ENCODE data around the gene CCR5AS.

The CCR5AS gene

DNA sequence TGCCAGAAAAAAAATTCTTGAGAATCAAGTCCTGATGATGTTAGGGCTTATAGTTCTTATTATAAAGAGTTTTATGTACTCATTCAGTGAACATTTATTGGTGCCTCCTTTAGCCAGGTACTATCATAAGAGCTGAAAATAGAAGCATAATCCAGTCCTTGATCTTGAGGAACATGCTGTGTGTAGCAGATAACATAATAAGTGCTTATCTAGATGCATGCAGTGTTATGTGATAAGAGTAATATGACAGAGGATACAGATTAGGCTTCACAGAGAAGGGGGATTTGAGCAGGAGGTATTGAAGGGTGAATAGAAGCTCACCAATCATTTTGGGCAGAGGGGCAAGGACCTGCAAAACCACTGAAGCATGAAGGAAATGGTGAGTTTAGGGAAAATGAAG, 51.9 kb downstream of the CCR5AS start:
- peaks cover 44% of the 10 kb centered on the region for H3K4me1 ChIP-seq (ENCODE audit: low read depth, poor library complexity, severe bottlenecking)
- H3K36me3 ChIP-seq (ENCODE audit: insufficient read depth), result no peaks in the 10 kb centered on the region
- no peak overlapping the region for H2AFZ ChIP-seq (ENCODE audit: low read depth)
- H3K79me2 ChIP-seq (ENCODE audit: insufficient read depth, low read depth), result no peaks in the 10 kb centered on the region
- H3K4me2 ChIP-seq, result no peak overlapping the region
- TF ChIP-seq, protein P1, sequence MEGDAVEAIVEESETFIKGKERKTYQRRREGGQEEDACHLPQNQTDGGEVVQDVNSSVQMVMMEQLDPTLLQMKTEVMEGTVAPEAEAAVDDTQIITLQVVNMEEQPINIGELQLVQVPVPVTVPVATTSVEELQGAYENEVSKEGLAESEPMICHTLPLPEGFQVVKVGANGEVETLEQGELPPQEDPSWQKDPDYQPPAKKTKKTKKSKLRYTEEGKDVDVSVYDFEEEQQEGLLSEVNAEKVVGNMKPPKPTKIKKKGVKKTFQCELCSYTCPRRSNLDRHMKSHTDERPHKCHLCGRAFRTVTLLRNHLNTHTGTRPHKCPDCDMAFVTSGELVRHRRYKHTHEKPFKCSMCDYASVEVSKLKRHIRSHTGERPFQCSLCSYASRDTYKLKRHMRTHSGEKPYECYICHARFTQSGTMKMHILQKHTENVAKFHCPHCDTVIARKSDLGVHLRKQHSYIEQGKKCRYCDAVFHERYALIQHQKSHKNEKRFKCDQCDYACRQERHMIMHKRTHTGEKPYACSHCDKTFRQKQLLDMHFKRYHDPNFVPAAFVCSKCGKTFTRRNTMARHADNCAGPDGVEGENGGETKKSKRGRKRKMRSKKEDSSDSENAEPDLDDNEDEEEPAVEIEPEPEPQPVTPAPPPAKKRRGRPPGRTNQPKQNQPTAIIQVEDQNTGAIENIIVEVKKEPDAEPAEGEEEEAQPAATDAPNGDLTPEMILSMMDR (conservative IDR thresholded peaks at IDR 0.05; ENCODE audit: low read depth, low read length), result no peak
- H4K20me1 ChIP-seq (ENCODE audit: insufficient read depth), result no peaks in the 10 kb centered on the region
- H3K27ac ChIP-seq, result no peak overlapping the region
- H3K9ac ChIP-seq, result no peak overlapping the region
- H3K4me3 ChIP-seq (IDR thresholded peaks at IDR 0.05; ENCODE audit: insufficient read depth, low read depth, low read length), result no peak overlapping the region
- no peaks in the 10 kb centered on the region for H3K27me3 ChIP-seq (ENCODE audit: insufficient read depth, low read depth)

DNA sequence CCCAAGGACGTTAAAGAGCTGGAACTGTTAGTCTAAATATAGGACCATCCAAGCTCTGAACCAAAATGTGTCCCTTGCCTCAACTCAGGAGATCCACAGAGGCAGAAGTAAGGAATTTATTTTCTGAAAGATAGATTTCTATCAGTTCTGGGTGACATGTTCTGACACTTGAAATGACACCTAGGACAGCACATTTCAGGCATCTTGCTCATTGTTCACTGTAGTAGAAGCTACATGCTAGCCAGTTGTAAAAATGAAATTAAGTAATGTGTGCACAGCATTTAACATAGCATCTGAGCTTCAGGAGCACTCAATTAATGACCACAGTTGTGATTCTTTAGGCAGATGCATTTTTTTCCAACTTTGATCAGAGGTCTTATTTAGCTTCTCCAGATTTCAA, 52.4 kb downstream of the CCR5AS start:
- Histone ChIP-seq H3K36me3 (ENCODE audit: insufficient read depth) (no peaks in the 10 kb centered on the region), H3K27me3 (ENCODE audit: insufficient read depth, low read depth) (no peaks in the 10 kb centered on the region), H3K9ac (no peak overlapping the region), H2AFZ (ENCODE audit: low read depth) (no peak overlapping the region), H3K4me2 (no peak overlapping the region), H3K27ac (no peak overlapping the region), H4K20me1 (ENCODE audit: insufficient read depth) (no peaks in the 10 kb centered on the region), H3K79me2 (ENCODE audit: insufficient read depth, low read depth) (no peaks in the 10 kb centered on the region), H3K4me3 (IDR thresholded peaks at IDR 0.05; ENCODE audit: insufficient read depth, low read depth, low read length) (no peak overlapping the region), H3K4me1 (ENCODE audit: low read depth, poor library complexity, severe bottlenecking) (peaks cover 45% of the 10 kb centered on the region)
- TF ChIP-seq, protein P1 (conservative IDR thresholded peaks at IDR 0.05; ENCODE audit: low read depth, low read length), result no peak

DNA sequence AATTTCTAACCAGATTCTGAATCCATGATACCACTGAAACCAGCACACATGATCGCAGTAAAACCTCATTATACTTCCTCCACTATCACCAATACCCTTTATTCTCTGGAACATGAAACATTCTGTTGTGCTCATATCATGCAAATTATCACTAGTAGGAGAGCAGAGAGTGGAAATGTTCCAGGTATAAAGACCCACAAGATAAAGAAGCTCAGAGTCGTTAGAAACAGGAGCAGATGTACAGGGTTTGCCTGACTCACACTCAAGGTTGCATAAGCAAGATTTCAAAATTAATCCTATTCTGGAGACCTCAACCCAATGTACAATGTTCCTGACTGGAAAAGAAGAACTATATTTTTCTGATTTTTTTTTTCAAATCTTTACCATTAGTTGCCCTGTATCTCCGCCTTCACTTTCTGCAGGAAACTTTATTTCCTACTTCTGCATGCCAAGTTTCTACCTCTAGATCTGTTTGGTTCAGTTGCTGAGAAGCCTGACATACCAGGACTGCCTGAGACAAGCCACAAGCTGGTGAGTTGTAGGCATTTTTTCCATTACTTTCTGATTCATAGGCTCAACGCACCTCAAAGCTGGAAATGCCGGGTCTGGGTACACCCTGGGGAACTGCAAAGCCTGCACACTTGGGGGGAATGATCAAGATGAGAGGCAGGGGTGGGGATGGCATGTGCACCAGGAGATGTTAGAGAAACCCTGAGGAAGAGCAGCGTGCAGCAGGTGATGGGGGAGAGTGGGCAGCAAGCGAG, 53.0 kb downstream of the CCR5AS start, which contains the start of gene CCR2:
Gene CCR2, plus strand, starts transcription at position 465 of the 764 bp plus-strand sequence. CDS start 3,417 bp downstream, outside the sequence.
- Histone ChIP-seq H4K20me1 (ENCODE audit: insufficient read depth) (no peaks in the 10 kb centered on the region), H3K36me3 (ENCODE audit: insufficient read depth) (no peaks in the 10 kb centered on the region), H2AFZ (ENCODE audit: low read depth) (no peak within 1 kb of the TSS), H3K27me3 (ENCODE audit: insufficient read depth, low read depth) (no peaks in the 10 kb centered on the region), H3K4me3 (IDR thresholded peaks at IDR 0.05; ENCODE audit: insufficient read depth, low read depth, low read length) (no peak within 1 kb of the TSS), H3K9ac (no peak within 1 kb of the TSS), H3K79me2 (ENCODE audit: insufficient read depth, low read depth) (no peaks in the 10 kb centered on the region), H3K4me2 (no peak within 1 kb of the TSS), H3K4me1 (ENCODE audit: low read depth, poor library complexity, severe bottlenecking) (peaks cover 51% of the 10 kb centered on the region), H3K27ac (no peak within 1 kb of the TSS)
- TF ChIP-seq, protein P1 (conservative IDR thresholded peaks at IDR 0.05; ENCODE audit: low read depth, low read length), result no peak

DNA sequence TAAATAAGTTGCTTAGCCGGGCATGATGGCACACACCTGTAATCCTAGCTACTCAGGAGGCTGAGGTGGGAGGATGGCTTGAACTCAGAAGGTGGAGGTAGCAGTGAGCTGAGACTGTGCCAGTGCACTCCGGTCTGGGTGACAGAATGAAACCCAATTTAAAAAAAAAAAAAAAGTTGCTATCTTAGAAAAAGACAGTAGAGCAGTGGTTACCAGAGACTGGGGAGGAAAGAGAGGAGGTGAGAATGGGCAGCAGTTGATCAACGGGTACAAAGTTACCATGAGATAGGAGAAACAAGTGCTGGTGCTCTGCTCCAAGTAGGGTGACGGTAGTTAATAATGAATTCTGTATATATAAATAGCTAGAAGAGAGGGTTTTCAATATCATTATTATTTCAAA, 53.8 kb downstream of the CCR5AS start:
- H3K27me3 ChIP-seq (ENCODE audit: insufficient read depth, low read depth), result no peaks in the 10 kb centered on the region
- H3K79me2 ChIP-seq (ENCODE audit: insufficient read depth, low read depth), result no peaks in the 10 kb centered on the region
- no peak overlapping the region for H3K4me3 ChIP-seq (IDR thresholded peaks at IDR 0.05; ENCODE audit: insufficient read depth, low read depth, low read length)
- H3K36me3 ChIP-seq (ENCODE audit: insufficient read depth), result no peaks in the 10 kb centered on the region
- TF ChIP-seq, protein P1 (conservative IDR thresholded peaks at IDR 0.05; ENCODE audit: low read depth, low read length), result no peak
- no peak overlapping the region for H2AFZ ChIP-seq (ENCODE audit: low read depth)
- no peak overlapping the region for H3K4me2 ChIP-seq
- H3K27ac ChIP-seq, result no peak overlapping the region
- no peak overlapping the region for H3K9ac ChIP-seq
- H3K4me1 ChIP-seq (ENCODE audit: low read depth, poor library complexity, severe bottlenecking), result peaks cover 59% of the 10 kb centered on the region
- no peaks in the 10 kb centered on the region for H4K20me1 ChIP-seq (ENCODE audit: insufficient read depth)
